Fibroblast of the aortic adventitia (primary cell): ENCODE results near the gene CTIF. TPM values are rescaled to one million over a fixed set of nuclear protein-coding genes. Genes with fewer than 3 reads are reported as not detected.

Experiments used
- DNase-seq: peaks from one replicate; pipeline ENCODE4 v3.0.0-alpha.2; 2010; ENCODE audit warnings: low read depth
- H3K4me3 ChIP-seq: 2 replicates; pipeline ENCODE4 v1.5.1; 2011; ENCODE audit warnings: low read depth, mild to moderate bottlenecking, control low read depth, low read length, moderate library complexity
- CTCF ChIP-seq: IDR thresholded peaks from 2 replicates; pipeline ENCODE4 v1.5.1; 2011; ENCODE audit warnings: mild to moderate bottlenecking, low read length, control low read depth, inconsistent platforms; ENCODE audit not compliant: insufficient read depth
- total RNA-seq: library from RNA; depleted of rRNA; stranded (reverse); fragments of >200 nt; gene quantifications from 2 replicates; pipeline ENCODE4 v1.2.3, GENCODE V29; 2012; ENCODE audit warnings: low replicate concordance

The CTIF gene
- total RNA-seq, 1 donor, result 29.0 TPM

- no peak for TF ChIP-seq CTCF
- H3K4me3 ChIP-seq, result no peak overlapping the region
- DNase-seq, result no peak
Measured at GRCh38 chr18:48888773-48889080, 349.9 kb downstream of the CTIF start.

GRCh38 chr18:48889115-48889941, 350.5 kb downstream of the CTIF start:
- H3K4me3 ChIP-seq, result no peak overlapping the region
- TF ChIP-seq CTCF, result no peak
- peak; percentile 50 for DNase-seq

- TF ChIP-seq CTCF, result no peak
- no peak for DNase-seq
Measured at GRCh38 chr18:48889981-48890762, 351.3 kb downstream of the CTIF start.

GRCh38 chr18:48891721-48892120, 352.9 kb downstream of the CTIF start:
- no peak overlapping the region for H3K4me3 ChIP-seq
- no peak for TF ChIP-seq CTCF
- no peak for DNase-seq

More at GRCh38 chr18:48889981-48890762, 351.3 kb downstream of the CTIF start:
- no peak overlapping the region for H3K4me3 ChIP-seq

- no peak overlapping the region for H3K4me3 ChIP-seq
- no peak for TF ChIP-seq CTCF
- DNase-seq, result no peak
Measured at GRCh38 chr18:48892146-48892855, 353.5 kb downstream of the CTIF start.

GRCh38 chr18:48893061-48893607, 354.3 kb downstream of the CTIF start:
- DNase-seq, result no peak
- no peak overlapping the region for H3K4me3 ChIP-seq
- TF ChIP-seq CTCF, result no peak
